Muscle of back (tissue), 11 donors: Measurements from ENCODE around the gene PHF11. TPM values are rescaled to one million over a fixed set of nuclear protein-coding genes. Genes with fewer than 3 reads are reported as not detected.
"Not testable (repeated sequence)": the region's sequence is repeated elsewhere in the genome, so short reads cannot be mapped to it uniquely, and the experiment has no call there.

ENCODE experiments used
- DNase-seq, 3 donors: peaks; one replicate each; pipeline versions ENCODE4 v3.0.0 to v3.0.0-alpha.2; 2013
- polyA plus RNA-seq, 10 donors: library from polyadenylated mRNA; unstranded; fragments of 120-200 nt; gene quantifications; one replicate each; pipeline ENCODE4 v1.2.1, GENCODE V29; 2013; ENCODE audit not compliant: insufficient read length in 10 of 10

Gene PHF11
- polyA plus RNA-seq, 10 donors, result 15.6 to 40.4 (median 21.7) TPM

- DNase-seq, result not testable (repeated sequence)
These were observed 1.1 kb downstream of the PHF11 start for GRCh38 chr13:49496837-49497236.

GRCh38 chr13:49497272-49497671 lies 1.5 kb downstream of the PHF11 start:
- peak in 1 of 3 donors; percentile 34 for DNase-seq

- DNase-seq, result no peak
These were observed 2.5 kb downstream of the PHF11 start for GRCh38 chr13:49498206-49498605.

GRCh38 chr13:49499889-49500660 lies 4.3 kb downstream of the PHF11 start:
- DNase-seq, result peak in 1 of 3 donors; percentile 16

- DNase-seq, result peak in 1 of 3 donors; percentile 27
These were observed 7.2 kb downstream of the PHF11 start for GRCh38 chr13:49502954-49503353.

- DNase-seq, result no peak
These were observed 8.2 kb downstream of the PHF11 start for GRCh38 chr13:49503951-49504350.

- DNase-seq, result no peak
These were observed 16.8 kb downstream of the PHF11 start for GRCh38 chr13:49512578-49512977.

GRCh38 chr13:49516467-49516866 lies 20.7 kb downstream of the PHF11 start:
- no peak for DNase-seq

GRCh38 chr13:49517461-49517860 lies 21.7 kb downstream of the PHF11 start:
- DNase-seq, result no peak

- DNase-seq, result no peak
These were observed 25.5 kb downstream of the PHF11 start for GRCh38 chr13:49521224-49521623.

GRCh38 chr13:49524740-49525501 lies 29.2 kb downstream of the PHF11 start:
- no peak for DNase-seq

GRCh38 chr13:49527123-49527522 lies 31.4 kb downstream of the PHF11 start:
- no peak for DNase-seq

- DNase-seq, result no peak
These were observed 32.4 kb downstream of the PHF11 start for GRCh38 chr13:49528161-49528560.

GRCh38 chr13:49530457-49530856 lies 34.7 kb downstream of the PHF11 start:
- DNase-seq, result peak in 1 of 3 donors; percentile 16

GRCh38 chr13:49532593-49532992 lies 36.8 kb downstream of the PHF11 start:
- DNase-seq, result no peak

- no peak for DNase-seq
These were observed 37.3 kb downstream of the PHF11 start for GRCh38 chr13:49533011-49533410.

- no peak for DNase-seq
These were observed 38.0 kb downstream of the PHF11 start for GRCh38 chr13:49533591-49534269.

GRCh38 chr13:49536144-49536873 lies 40.6 kb downstream of the PHF11 start:
- DNase-seq, result no peak

- DNase-seq, result no peak
These were observed 42.7 kb downstream of the PHF11 start for GRCh38 chr13:49538404-49538803.

- DNase-seq, result no peak
These were observed 43.6 kb downstream of the PHF11 start for GRCh38 chr13:49539313-49539712.

GRCh38 chr13:49539746-49540145 lies 44.0 kb downstream of the PHF11 start:
- DNase-seq, result no peak

GRCh38 chr13:49540552-49540951 lies 44.8 kb downstream of the PHF11 start:
- DNase-seq, result no peak
